T-helper 2 cell (primary cell): ENCODE measurements around the gene ZMIZ1.

Source experiments
- DNase-seq, 5 experiments: peaks; one replicate each; pipeline versions ENCODE4 v3.0.0 to v3.0.0-alpha.2; 2012 to 2022

ZMIZ1 gene

DNA sequence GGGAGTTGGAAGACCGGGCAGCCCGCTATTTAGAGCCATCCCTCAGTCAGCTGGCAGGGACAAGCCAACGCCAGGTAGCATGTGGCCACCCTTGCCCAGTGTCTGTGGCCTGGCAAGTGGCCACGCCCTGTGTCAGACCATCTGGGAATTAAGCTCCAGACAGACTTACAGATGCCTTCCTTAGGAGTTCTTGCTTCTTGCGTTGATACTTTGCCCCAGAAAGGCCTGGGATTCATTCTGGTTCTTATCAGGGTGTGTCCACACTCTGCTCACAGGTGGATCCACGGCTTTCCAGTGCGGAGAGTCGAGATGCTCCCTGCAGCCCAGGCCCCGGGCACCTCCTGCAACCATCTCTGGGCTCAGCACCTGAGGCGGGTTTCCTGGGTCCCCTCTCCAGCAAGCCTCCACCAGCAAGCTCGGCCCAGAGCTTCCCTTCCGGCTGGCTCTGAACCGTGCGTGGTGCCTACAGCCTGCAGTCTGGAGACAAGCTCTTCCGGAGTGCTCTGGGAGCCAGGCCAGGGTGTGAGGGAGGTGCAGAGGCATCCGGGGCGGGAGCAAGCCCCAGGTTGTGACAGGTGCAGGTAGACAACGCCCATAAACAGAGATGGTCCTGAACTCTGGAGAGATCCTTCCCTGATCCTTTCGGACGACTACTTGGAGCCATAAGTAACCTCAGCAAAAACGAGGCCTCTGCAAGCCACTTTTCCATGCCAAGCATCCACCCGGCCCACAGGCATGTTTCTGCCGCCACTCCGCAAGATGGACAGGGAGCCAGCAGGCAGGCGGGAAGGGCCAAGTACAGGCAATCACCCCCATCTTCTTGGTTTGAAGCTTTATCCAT is 246.2 kb downstream of the ZMIZ1 start:
- DNase-seq: no peak

DNA sequence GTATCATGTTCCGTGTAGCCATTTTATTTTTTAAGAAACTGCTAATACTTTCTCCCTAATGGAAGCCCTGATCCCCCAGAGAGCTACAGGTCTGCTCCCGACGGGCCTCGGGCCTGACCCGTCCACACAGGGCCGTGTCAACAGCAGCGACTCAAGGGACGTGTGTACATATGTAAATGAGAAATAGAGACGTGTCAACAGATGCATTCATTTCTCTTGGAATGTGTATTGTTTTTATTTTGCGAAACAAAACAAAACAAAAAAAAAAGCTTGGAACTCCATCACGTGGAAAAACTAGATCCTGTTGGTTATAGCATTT is 246.8 kb downstream of the ZMIZ1 start:
- no peak for DNase-seq

DNA sequence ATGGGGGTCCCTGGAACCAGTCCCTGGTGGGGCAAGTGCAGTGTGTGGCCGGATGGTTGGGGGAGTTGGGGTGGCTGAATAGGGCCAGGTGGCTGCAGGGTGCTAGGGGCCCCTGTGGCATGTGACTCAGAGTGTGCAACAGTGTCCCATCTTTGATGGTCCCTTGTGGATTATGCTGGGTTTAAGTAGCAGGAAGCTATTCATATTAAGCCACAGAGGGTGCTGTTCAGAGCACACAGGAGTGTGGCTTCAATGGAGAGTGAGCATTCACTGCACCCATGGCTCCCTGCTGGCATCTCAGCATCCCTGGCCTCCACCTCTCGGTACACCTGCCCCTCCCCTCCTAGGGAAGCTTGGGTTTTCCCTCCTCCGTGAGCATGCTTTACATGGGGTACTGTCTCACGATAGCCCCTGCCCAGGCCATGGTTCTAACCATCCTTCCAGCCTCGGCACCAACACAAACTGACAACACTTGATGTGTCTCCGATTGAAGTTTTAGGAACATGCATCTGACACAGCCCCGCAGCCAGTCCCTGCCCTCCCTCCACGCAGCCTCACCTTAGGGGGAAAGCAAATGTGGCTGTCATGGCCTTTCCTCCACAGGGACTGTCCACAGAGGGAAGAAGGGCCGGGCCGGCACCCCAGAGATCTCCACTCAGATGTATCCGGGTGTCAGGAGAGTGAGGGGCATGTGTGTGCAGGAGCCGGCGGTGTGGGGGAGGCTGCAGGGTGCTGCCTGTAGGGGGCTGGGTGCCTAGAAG is 248.1 kb downstream of the ZMIZ1 start:
- peak in 1 of 5 experiments; percentile 87 for DNase-seq

DNA sequence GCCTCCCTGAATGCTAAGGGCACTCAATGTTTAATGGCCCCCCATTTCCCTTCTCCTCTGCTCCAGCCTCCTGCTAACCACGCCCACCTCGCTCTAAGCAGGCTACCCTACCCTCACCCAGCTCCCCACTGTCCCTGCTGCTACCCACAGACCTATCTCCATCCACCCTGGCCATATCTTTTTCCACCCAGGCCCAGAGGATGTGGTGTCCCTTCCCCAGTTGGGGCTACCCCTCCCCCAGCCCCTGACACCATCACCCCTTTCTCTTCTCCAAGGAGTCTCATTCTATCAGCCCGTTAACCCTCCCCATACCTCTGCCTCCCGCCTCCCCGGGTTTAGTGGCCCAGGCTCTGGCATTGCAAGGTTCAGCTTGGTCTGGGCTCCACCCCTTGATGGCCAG is 249.6 kb downstream of the ZMIZ1 start:
- peak in 1 of 5 experiments; percentile 59 for DNase-seq

DNA sequence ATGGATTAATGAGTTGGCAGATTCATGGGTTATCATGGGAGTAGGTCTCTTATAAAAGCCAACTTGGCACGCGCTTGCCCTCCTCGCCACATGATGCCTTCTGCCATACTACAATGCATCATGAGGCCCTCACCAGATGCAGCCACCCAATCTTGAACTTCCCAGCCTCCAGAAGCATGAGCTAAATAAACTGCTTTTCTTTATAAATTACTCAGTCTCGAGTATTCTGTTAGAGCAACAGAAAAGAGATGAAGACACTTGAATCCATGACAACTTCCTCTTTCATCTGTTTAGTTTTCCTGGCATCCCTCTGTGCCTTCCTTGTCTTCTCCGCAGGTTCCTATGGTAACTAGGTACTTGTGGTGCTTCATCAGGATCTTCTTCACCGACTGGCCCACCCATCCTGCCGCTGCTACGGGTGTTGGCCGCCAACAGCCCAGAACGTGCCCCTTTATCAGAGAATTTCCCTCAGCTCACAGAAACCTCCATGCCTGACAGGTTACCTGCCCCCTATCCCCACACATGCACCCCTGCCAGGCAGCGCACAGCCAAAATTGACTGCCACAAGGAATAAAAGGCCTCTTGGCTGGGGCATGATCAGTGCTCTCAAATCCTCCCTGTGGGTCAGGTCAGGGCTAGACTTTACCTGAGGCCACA is 250.5 kb downstream of the ZMIZ1 start:
- DNase-seq: no peak

DNA sequence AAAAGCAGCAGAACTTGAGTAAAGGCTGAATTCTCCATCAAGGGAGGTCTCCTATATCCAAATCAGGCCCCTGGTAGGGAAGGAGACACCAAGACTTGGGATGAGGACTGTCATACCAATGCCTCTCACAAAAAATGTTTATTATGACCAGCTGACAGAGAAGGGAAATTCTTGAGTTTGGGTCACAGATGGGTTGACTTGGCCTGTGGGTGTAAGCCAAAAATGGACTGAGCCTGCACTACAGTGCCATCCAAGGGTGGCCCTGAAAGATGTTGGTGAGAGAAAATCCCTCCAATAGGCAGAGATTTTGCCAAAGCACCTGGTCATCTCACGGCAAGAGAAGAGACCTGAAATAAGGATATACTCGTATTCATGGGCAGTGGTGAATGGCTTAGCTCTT is 251.6 kb downstream of the ZMIZ1 start:
- no peak for DNase-seq

DNA sequence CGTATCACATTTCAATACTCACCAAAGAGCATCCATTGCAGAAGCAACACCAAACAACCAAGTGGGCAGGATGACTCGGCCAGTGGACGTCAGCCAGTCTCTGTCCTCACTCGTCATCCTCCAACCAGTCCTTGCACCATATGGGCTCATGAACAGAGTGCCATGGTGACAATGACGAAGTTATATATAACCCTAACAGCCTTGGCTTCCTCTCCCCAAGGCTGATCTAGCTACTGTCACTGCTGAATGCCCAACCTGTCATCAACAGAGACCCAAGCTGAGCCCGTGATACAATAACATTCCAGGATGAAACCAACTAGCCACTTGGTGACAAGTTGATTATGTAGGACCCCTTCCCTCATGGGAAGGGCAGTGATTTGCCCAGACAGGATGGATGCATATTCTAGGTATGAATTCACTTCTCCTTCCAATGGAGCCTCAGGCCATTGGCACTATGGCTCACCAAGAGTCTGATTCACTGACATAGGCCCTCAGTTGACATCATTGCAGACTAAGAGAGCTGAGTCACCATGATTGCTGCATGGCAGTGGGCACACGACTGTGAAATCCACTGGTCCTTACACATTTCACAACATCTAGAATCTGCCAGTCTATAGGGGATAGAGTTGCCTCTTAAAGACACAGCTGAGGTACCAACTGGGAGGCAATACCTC is 252.2 kb downstream of the ZMIZ1 start:
- DNase-seq: peak in 1 of 5 experiments; percentile 51

DNA sequence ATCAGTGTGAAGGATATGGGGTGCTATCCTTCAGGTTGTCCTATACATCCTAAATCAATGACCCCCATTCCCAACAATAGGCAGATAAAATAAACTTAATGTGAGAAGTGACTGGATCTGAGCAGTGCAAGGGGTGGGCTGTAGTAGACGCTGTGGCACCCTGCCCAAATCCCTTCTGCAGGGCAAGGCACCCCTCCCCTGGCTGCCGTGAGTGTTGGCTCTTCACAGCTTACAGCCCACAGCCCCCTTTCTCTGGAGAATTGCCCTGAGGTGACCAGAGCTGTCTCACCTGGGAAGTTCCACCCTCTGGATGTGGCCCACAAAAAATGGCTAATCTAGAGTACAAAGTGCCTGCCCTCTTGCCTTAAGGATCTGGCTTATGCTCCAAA is 252.7 kb downstream of the ZMIZ1 start:
- DNase-seq: no peak

DNA sequence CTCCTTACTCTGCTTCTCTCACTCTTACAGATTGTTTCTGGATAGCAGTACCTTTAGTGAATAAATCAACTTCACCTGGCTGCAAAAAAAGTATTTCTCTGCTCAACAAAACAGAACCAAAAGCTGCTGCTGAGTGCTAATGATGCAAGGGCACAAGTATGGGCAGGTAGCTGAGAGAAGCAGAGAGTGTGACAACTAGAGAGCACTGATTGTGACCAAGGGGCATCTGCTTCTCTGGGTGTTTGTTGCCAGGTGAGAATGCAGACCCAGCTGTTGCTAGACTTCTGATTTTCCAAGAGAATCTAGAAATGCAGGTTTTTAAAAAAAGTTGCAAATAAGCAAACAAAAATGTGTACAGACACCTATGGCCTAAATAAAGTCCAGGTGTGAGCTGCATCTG is 253.2 kb downstream of the ZMIZ1 start:
- peak in 1 of 5 experiments; percentile 41 for DNase-seq

DNA sequence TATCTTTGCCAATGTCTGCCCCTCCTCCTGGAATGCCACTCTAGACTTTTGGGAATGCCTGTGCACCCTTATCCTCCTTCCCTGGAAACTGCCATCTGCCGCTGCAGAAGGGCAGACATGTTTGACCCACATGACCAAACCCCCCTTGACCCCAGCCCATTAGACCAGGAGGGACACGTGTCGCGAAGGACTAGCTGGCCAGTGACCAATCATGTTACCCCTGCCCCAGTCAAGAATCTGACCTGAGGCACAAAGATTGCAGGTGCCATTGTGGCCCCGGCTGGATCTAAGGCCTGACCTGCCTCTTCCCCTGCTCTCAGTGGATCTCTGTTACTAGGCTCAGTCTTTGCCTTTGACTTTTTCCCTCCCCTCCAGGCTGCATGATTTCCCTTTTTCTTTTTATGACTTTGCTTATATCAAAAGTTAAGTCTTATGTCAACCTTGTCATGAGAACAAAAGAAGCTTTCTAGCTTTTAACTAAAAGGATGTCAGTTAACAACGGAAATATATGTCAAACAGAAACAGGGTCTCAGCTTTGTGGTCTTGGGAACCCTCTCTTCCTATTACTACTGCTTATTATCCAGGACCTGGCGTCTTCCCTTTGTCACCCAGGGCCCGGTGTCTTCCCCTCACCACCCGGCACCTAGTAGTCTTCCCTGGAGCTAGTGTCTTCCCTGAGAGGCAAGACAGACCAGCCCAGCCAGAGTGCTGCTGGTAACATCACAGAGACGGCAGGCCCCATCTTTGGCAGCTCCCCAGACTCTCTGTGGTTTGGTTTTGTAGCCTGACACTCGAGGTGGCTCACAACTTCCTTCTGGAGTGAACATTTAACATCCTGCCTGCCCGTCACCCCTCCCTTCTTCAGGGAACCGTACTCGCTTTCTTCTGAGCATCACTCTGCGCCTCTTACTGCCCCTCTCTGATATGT is 254.1 kb downstream of the ZMIZ1 start:
- peak in 4 of 5 experiments; percentile 58 to 94 (median 74) for DNase-seq

DNA sequence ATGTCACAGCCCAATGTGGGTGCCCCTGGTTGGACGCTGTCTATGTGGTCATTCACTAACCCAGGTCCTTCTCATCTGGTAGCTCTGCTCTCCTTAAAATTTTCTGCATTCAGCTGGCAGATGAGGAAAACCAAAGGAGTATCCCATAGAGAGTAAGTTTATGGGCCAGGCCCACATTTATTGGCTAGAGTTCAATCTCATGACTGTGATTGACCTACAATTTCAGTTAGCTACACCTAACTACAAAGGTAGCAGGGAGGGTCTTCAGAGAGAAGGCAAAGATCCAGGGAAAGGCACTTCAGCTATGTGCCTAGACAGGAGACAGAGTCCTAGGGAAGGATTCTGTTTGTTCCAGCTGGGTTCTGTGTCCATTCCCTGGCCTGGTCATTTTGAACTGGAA is 254.8 kb downstream of the ZMIZ1 start:
- DNase-seq: no peak

DNA sequence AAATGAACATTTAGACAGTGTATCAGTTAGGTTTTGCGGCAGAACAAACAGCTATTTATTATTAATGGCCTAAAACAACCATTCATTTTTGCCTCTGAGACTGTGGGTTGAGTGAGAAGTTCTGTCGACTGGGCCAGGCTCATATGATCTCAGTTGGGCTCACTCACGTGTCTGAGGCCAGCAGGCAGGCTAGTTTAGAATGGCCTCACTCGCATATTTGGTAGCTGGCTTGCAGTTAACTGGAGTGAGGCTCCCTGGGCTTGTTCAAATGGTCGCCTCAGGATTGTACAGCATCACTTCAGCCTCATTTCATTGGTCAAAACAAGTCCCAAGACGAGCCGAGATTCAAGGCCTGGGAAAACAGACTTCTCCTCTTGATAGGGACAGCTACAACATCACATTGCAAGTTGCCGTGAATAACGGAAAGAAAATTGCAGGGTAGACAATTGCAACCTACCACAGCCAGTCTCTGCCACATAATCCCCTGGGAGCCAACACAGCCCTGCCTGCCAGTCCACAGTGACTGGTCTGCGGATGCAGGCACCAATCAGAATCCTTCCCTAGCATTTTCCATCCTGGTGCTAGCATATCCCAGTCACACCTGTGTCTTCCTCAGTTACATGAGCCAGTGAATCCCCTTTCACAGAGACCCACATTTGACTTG is 255.4 kb downstream of the ZMIZ1 start:
- DNase-seq: no peak

DNA sequence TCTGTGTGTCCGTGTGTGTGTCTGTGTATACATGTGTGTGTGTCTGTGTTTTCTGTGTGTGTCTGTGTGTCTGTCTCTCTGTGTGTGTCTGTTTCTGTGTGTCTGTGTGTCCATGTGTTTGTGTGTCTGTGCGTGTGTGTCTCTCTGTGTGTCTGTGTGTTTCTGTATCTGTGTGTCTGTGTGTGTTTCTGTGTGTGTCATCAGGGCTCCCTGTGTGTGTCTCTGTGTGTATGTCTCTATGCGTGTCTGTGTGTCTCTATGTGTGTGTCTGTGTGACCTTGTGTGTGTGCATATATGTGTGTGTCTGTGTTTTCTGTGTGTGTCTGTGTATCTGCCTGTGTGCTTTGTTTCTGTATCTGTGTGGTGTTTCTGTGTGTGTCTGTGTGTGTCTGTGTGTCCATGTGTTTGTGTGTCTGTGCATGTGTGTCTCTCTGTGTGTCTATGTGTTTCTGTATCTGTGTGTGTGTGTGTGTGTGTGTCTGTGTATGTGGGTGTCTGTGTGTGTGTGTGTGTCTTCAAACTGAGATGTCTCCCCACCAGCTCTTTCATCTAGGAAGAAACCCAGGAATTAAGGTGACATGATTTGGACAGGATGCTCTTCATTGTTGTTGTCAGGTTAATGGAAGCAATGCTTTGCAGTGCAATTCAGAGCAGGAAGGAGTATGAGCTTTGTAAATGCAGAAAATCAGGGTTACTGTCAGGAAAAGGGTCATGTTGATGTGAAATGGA is 257.8 kb downstream of the ZMIZ1 start:
- no peak for DNase-seq

DNA sequence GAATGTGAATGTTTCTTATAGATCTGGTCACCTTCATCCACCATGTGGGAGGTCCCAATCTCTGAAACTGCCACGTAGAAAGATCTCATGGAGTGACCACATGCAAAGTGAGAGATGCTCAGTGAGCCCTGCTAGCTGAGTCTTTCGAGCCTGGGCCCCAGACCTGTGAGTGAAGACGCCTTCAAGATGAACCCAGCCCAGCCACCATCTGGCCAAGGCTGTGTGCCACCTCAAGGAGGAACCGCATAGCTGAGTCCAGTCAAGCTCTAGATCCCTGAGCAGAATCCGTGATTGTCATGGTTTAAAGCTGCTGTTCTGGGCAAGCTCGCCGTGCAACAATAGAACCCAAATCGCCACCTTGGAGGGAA is 258.3 kb downstream of the ZMIZ1 start:
- no peak for DNase-seq

DNA sequence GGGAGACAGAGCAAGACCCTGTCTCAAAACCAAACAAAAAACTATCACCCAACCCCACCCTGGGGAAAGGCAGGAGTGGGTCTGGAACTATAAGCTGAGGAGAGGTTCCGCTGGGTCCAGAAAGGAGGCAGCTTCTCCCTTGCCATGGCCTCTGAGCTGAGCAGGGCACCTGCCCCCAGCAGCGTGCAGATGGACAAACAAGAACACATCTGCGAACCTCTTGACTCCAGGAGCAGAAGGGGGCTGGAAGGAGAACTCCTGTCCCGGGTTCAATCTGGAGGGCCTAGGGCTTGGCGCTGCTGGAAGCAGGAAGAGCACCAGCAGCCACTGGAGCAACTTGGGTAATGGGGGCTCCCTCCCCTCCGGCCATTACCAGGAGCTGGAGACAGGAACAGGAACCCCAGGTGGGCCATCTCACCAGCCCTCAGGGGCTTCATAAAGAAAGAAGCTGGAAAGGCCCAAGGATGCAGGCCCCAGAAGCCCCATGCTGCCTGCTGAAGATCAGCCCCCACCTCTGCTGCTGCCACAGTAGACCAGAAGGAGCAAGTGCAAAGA is 259.5 kb downstream of the ZMIZ1 start:
- DNase-seq: no peak

DNA sequence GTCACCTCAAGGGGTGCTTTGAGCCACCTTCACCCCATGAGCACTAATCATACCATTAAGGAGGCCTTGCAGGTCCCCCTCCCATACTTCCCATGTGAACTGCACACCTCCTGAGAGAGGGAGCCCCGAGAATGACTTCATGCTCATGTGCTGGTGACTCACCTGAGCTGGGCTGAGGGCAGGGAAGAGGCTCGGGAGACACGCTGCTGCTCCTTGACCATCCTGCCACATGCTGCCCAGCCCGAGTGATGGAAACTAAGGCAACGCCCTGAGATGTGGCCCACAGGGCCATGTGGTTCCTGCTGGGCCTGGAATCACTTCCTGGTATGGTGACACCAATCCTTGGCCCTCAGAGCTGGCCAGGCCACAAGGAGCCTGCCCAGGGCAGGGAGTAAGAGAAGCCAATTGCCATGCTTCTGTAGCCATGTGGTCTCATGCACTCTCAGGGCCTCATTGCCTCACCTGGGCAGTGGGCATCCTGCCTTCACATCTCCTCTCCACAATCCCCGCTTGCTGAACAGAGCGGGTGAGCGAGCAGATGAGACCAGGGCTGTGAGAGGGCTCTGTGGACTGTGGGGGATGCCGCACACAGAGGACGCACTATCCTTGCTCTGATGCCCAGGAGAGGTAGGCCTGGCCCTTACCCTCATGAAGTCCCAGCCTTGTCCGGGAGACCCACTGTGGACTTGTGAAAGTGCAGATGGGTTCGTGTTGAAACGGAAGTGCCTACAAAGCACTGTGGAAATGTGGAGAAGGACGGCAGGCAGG is 260.2 kb downstream of the ZMIZ1 start:
- DNase-seq: no peak

DNA sequence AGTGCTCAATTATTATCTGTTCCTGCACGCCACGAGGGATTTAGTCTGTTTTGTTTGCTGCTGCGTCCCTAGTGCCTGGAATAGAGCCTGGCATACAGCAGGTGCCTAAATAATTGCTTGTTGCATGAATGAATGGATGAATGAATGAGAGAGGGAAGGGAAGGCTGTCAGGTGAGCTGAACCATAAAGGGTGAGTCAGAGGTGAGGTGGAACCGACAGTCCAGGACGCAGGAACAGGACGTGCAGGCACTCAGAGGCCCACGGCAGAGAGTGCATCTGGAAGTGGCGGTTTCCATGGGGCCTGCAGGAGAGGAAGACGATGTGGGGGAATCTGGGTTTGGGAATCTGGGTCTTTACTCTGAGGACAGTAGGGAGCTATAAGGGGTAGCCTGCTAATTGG is 260.8 kb downstream of the ZMIZ1 start:
- DNase-seq: no peak

DNA sequence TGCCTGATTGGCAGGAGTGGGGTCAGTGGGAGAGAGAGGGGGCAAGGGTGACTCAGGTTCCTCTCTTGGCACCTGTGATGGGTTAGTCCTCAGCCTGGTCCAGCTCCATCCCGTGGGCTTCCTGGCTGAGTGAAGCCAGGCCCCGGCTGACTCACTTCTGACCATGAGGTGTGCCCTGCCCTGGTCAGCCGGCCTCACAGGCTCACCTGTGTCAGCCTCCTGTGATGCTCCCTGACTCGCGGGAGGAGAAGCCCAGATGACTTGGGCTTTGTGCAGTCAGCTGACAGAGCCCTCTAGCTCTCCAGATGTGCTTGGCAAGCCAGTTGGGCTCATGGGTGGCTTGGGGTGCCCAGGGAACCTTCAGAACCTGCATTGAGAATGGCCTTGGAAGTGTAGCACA is 262.5 kb downstream of the ZMIZ1 start:
- no peak for DNase-seq

DNA sequence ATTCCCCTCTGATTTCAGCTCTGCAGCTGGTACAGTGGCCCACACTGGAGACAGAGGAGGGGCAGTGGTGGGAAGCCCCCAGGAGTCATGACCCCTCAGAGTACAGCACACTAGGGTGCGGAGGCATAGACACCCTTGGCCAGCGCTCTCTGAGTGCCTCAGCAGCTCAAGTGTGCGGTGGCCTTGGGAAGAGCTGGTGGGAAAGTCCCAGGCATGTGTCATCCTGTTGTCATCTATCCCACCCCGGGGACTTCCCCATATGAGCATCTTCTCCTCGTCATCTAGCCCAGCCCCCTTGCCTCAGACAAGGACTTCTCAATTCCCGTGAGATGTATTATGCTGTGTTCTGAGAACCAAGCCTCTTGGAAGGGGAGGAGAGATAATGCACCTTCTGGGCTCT is 262.9 kb downstream of the ZMIZ1 start:
- DNase-seq: peak in 4 of 5 experiments; percentile 38 to 88 (median 70)
